Activated naive CD4-positive, alpha-beta T cell treated with Interleukin-2 at 50 U/mL for 16 hours (primary cell): ENCODE data around the gene P2RY6.
"Not testable (repeated sequence)": the region's sequence is repeated elsewhere in the genome, so short reads cannot be mapped to it uniquely, and the experiment has no call there.

ENCODE experiments used
- DNase-seq: peaks from one replicate; pipeline ENCODE4 v3.0.0-alpha.2; 2020

Gene P2RY6

DNA sequence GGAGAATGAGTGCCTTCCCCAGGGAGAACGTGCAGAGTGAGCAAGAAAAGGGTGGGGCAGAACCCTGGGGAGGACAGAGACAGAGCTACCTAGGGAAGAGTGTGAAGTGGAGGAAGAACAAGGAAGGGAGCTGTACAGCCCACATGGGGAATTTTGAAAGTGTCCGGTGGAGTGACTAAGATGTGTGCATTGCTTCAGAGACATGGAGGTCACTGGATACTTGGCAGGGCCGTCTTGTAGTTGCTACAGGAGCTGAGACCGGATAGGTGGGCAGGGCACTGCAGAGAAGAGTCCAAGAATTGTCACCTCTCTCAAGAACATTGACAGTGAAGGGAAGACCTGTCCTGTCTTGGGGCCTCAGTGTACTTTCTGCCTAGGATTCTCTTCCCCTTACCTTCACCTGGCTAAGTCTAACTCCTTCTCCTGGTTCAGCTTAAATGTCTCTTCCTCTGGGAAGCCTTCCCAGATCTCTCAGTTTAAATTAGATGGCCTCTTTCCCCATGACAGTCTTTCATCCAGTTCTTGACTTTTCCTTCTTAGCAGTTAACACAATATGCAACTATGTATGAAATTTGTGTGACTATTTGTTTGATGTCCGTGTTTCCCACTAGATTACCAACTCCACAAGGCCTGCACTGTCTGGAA, 9.2 kb upstream of the P2RY6 start:
- no peak for DNase-seq

DNA sequence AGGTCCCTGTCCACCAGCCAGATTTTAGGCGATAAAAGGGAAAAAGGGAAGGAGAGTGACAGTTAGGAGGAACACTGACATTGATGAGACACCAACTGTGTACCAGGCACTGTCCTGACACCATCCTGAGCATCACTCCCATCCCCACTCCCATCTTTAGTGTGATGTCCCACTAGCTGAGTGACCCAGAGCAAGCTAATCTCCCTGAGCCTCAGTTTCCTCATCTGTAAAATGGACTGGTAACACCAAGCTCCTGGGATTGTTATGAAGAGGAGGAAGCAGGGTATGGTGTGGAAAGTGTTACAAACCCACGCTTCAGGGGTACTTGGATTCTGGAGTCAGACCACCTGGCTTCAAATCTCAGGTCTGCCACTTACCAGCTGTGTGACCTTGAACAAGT, 8.5 kb upstream of the P2RY6 start:
- DNase-seq: no peak

DNA sequence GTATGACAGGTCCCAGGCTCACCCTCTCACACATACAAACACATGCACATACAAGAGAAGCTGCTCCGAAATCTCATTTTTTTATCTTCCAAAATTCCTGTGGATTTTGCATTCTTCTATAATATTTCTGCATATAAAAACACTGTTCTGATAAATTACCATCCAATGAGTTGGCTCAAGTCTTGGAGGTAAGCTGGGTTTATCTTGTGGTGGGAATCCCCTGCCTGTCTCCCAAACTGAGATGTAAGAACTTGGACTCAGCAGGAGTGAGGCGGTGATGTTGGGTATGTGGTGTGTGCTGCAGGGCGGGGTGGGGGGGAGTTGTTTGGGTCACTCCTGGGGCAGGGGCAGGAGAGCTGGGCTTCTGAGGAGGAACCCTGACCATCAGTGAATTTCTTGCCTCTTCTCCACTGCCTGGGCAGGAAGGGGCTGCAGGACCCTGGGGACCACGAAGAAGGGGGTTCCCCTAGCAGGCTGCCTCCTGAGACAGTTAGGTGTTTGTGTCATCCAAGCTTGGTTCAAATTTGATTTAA, 6.8 kb upstream of the P2RY6 start:
- DNase-seq: no peak

DNA sequence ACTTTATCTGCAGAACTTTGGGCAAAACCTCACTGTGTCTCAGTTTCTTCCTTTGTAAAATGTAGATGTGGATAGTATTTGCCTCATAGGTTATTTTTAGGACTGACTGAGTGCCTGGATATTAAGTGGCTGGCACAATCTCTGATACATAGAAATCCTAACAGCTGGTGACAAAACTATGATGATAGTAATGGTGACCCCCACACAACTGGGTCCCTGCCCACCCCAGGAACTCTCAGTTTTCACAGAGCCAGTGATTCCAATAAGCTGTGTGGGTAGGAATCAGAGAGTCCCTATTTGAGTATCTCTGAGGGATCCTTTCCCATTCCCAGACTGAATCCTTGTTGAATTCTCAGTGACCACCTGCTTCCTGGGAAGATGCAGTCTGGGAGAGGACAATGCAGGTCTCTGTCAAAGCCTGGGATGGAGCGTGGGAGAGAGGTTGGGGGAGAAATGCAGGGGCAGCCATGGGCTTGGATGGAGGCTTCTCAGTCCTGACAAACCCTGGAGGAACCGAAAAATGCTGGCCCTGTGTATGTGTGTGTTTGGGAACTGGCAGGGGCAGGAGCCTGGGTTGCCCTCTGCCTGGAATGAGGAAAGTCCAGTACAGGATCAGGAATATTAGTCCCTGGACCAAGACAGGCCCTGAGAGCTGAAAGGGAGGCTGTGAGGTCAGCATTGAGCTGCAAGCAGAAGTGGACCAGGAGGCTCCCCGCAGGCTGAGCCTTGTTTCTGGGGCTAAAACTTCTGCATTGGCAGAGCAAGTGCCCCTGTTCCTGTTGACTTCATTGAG, 6.1 kb upstream of the P2RY6 start:
- DNase-seq: no peak

DNA sequence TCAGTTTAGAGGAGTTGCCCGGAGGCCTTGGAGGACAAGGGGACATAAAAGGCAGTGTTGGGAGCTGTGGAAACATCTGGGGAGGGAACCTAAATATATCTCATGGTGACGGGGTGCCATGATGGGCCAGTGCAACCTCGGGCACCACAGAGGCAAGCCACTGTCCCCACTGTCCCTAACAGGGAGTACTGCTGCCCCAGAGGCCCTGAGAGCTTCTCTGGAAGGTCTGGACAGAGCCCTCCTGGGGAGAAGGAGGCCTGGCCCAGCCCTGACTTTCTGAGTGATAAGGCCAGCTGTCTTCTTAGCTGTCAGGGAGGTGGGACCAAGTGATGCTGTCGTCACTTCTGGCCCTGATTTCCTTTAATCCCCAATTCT, 5.5 kb upstream of the P2RY6 start:
- no peak for DNase-seq

DNA sequence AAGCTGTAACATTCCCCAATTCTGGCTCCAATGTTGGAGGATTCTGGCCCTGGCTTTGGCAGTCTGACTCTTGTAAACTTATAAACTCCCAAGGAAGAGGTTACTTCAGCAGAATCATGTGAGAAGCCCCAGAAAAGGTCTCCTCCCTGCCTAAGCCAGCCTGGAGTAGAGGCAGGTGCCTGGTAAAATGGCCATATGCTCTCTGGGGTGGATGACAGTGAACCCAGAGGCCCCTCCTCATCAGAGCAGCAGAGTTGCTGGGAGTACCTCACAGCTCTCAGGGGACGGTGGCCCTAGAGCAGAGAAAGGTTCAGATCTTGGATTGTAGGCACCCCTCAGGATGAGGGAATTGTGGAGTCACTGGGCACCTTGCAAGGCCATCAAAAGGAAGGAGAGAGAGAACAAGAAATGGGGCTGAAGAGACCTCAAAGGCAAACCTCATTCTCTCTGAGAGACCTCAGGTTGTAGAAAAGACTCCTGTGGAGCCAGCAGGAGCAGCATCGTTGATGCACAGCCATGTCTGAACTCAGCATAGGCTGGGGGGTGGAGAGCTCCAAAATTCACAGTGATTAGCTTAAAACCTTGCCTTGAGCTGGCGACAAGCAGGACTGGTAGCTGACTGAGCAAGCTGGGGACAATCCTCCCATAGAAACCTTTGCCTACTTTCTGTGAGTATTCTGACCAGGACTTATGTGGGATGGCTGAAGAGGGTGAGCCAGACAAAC, 4.9 kb upstream of the P2RY6 start:
- DNase-seq: no peak

DNA sequence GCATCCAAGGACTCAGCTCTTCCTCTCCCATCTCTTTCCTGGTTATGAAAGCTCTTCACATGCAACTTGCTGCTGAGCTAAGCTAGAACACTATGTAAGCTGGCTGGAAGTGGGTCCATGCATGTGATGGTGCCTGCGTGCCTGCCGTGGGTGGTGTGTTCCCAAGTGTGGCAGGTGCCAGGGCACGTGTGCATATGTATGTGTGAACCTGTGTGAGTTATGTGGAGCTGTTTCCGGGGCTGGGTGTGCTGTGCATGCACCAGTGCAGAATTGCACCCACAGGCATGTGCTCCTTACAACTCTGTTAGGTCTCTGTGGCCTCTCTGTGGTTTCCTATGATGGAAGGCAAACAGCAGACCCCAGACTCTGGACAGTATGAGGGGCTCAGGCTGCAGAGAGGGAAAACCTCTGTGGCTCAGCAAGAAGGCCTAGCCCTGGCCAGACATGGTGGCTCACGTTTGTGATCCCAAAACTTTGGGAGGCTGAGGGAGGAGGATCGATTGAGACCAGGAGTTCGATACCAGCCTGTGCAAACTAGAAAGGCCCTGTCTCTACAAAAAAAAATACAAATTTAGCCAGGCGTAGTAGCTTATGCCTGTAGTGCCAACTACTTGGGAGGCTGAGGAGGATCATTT, 4.1 kb upstream of the P2RY6 start:
- DNase-seq: no peak

DNA sequence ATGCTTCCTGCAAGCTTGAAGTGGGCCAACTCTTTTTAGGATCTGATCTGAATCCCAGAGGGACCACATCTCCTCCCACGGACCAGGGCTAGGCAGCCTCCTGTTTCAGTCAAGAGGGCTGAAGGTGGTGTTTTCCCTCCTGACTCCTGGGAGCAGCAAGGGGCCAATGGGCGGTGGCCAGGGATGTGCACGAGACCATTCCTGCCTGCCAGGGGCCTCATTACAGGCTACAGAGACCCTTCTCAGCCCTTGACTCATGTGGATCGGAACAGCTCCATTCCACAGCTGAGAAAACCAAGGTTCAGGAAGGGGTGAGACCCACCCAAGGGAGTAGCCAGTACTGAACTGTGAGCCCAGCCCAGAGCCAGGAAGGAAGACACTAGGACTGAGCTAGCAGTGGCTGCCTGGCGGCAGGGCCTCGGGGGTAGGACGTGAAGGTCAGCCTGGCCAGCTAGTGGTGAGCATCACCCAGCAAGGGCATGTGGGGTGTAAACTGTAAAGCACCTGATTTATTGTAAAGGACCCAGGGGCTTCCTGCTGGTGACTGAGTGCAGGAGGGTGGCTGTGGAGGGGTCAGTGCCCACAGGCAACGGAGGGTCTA, 3.4 kb upstream of the P2RY6 start:
- DNase-seq: no peak

DNA sequence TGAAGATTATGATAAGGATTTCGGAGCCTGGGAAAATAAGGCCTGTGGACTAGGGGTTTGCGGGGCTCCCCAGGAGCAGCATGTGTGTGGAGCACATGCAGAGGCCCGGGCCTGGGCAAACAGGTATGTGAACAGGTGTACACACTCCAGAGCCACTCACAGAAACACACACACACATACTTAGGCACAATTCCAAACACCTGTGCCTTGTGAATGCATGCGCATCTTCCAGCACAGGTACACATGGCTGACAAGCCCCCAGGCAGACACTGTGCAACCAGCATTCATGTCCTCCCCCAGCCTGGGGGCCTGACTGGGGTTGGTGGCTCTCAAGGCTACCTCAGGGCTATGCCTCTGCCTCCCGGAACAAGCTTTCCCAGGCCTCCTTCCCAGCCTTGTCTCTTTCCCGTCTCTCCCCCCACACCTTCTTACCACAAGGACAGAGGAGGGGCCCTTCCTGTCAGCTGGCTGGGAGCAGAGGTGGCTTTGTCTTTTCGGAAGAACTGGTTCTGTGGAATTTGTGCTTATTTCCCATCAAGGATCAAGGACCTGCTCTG, 2.6 kb upstream of the P2RY6 start:
- DNase-seq: no peak

DNA sequence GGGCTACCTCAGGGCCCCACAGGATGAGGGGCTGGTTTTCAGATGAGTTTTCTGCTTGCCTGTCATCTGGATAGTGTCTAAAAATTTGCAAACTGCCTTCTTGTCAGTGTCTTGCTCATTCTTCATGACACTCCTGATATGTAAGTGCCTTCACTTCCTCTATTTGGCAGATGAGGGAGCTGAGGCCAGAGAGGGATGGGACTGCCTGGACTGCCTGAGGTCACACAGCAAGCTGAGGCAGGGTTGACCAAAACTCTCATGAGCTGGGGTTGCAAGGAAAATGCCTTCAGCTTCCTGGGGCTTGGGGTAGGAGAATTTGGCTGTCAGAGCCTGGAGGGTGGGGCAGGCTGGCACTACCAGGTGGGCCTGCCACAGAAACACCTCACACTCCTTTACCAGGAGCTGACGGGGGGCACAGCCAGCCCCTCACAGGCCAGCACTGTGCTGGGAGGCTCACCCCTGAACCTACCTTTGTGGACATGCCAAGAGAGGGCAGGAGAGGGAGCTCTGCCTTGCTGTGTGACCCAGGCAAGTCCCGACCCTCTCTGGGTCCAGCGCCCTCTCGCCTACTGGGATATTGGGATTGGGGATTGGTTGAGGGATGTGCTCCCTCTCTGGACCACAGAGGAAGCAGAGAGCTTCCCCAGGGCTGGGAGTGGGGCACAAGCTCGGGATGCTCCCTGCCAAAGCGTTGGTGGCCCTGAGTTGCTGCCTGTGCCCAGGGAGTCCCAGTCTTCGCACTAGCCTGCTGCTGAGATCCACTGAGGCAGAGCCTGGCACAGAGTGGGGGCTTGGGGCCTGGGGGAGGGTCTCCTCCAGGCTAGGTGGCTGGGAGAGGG, 1.9 kb upstream of the P2RY6 start:
- no peak for DNase-seq

DNA sequence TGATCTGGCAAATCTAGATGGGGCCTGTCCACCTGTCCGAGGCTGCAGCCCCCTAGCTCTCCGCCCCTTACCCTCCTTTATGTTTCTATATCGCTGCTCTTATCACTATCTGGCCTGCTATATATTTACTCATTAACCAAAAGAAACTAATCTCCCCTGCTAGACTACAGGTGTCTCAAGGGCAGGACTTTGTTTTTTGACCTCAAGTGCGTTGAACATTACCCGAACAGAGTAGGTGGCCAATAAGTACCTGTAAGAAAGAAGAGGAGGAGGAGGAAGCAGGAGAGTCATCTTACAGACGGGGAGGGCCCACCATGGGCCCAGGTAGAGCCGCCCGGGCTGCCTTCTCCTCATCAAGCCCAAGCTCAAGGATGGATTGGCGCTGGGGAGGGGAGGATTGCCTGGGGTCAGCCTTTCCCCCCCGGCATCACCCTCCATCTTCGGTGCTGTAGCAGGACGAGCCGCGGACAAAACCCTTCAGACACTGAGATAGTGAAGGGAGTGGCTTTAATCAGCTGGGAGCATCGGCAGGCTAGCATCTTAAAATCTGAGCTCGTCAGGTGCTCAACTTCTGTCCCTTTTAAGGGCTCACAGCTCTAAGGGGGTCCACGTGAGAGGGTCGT, 1.2 kb upstream of the P2RY6 start:
- DNase-seq: no peak

DNA sequence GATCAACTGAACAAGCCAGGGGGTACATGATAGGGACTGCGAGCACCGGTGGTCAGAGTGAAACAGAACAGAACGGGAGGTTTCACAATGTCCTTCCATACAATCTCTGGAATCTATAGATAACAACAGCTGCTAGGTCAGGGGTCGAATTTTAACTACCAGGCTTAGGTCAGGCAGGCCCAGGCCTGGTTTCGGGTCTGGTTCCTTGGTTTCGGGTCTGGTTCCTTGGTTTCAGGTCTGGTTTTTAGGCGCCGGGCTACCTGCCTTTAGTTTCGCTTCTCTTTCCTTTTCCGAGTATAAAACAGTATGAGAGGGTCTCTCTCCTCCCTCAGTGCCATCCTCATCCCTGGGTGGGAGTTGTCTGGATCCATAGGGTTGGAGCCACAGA, 666 bp upstream of the P2RY6 start:
- not testable (repeated sequence) for DNase-seq

DNA sequence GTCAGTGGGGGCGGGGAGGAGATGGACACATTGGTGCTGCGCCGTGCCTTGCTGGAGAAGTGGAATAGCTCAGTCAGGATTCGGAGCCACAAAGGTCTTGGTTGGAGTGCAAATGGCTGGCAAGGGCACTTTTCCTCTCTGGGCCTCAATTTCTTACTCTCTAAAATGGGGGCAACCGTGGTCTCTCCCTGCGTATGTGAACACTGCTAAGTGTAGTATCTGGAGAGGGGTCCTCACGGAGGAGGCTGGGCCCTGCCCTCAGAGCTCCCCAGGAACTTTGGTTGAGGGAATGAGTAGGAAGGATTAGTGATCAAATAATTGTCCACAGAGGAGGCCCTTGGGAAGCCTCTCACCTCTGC, 521 bp downstream of the P2RY6 start:
- no peak for DNase-seq

DNA sequence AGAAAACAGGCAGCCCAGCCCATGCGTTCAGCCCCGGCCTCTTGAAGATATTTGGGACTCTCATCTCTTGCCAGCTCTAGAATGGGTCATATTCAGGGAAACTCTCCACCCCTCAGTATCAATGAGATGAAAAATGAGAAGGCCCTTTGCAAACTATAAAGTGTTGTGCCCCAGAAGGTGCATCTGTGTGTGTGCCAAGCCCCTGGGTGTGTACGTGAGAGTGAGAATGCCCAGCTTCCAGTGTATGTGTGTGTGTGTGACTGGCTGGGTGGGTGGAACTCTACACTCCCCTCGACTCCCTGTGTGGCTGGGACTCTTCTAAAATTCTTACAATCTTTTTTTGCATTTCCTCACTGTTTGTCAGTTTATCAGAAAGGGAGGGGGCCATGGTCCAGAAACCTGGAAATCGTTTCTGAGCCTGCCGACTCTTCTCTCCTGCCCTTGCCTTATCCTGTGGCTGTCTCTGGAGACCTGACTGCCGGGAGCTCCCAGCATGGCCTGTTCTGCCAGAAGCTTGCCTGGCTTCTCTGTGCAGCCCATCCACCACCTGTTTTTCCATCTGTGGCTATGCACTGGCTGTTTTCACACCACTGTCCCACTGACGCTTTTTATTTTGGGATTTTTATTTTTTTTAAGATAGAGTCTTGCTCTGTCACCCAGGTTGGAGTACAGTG, 1.2 kb downstream of the P2RY6 start:
- no peak for DNase-seq

DNA sequence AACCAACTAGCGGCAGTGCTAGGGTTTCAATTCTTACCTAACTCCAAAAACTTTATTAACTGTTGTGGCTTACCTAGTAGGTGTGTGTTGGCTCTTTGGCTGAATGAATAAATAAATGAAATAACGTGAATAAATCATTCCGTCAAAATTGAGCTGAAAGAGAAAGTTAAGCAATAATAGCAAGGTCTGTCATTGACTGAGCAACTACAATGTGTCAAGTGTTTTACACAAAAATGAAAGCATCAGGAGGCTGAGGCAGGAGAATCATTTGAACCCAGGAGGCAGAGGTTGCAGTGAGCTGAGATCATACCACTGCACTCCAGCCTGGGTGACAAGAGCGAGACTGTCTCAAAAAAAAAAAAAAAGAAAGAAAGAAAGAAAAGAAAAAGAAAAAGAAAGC, 2.1 kb downstream of the P2RY6 start:
- DNase-seq: not testable (repeated sequence)

DNA sequence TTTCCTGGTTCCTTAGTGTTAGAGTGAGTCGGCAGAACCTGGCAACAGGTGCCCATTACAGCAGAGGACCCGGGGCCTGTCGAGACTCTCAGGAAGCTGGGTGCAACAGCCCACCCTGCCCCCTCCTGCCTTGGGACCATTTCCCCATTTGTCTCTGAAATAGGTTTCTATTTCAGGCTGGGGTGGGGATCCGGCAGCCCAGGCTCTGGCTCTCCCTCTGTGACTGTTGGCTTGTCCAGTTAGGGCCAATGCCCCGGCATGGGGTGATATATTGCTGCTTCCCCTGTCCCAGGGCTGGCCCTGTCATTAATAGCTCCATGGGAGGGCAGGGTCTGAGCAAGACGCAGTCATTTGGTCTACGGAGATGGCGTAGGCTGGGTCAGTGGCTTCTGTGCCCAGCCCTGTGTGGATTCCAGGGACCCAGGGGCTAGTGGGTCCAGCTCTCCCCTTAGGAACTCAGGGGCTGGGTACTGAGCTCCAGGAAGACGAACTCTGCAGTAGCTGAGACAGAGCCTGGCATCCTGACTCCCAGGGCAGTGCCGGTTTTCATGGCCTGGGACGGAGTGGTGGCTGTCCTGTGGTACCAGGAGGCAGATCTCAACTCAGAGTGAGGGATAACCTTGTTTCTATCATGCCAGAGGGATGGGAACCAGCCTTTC, 2.7 kb downstream of the P2RY6 start:
- no peak for DNase-seq

DNA sequence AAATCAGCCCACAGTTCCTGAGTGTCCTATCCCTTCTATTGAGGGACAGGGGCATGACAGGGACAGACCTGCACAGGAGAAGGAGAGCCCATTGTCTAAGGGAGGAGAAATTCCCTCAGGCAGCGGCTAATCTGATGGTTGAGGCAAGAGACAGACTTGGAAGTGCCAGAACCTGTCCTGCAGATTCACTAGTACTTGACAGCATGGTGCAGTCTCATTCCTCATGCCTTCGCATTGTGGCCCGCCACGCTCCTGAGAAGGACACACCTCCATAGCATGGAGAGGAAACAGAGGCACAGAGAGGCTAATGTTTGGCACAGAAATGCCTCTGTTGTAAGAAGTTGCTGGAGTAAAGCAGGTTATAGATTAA, 3.2 kb downstream of the P2RY6 start:
- DNase-seq: no peak

DNA sequence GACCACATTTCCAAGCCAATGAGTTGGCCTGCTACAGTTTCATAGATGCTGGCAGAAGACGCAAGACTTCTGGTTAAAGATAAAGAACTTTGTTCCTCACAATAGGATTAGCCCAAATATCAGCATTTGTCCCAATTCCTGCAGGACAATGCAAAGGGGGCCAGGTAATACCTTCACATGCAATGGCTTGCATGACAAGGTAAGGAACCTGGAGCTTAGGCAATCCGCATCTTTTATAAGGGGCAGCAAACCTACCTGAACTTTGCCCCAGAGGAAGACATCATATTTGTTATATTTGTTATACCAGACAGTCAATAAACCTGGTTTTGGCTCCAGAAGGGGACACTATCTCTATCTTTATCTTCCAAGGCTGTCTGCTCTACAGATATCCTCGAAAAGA, 5.3 kb downstream of the P2RY6 start:
- DNase-seq: no peak

DNA sequence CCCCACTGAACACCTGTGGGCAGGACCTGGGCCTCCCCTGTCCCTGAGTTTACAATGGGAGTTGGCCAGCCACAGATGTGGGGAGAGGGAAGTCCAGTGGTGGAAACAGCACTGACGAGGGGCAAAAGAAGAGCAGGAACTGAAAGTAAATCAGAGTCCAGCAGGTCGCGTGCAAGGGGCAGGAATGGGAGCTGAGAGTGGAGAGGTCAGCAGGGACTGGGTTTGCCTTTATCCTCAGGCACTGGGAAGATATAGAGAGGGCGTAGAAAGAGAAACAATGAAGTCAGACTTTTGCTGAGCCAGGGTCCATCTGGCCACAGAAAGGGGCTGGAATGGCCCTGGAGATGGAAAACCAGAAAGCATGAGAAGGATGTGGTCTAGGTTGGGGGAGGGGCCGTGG, 8.5 kb downstream of the P2RY6 start:
- no peak for DNase-seq

DNA sequence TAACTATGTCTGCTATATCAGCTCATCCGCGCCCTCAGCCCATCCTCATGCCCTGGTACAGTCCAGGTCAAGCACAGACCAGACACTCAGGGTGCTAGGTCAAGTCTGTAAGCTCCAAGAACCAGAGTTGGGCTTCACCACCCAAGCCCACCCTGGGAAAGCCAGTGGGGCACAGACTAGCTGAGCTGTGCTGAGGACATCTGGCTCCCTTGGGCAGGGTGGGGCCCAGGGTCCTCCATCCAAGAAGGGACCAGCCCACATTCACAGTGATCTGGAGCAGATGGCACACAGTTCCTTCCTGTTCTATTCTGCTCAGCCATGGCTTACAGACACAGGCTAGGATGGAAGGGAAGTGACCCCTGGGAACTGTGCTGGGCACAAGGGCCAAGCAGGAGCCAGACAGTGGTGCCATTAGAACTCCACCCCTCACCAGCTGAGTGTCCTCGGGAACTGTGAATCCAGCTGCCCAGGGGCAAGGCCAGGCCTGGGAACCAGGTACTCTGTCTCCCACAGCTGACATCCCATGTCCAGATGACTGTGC, 9.1 kb downstream of the P2RY6 start:
- no peak for DNase-seq
